Stomach (tissue), 9 donors: ENCODE measurements around the gene SMCP. TPM values are rescaled to one million over a fixed set of nuclear protein-coding genes. Genes with fewer than 3 reads are reported as not detected.

Source experiments
- DNase-seq, 2 donors: peaks; one replicate each; pipeline versions ENCODE4 v3.0.0 to v3.0.0-alpha.2; 2013 to 2019
- H3K27ac ChIP-seq, 5 donors: fragments of 200-600 bp in 4 of 5; sonication (generic) in 4 of 5; one replicate each; pipeline ENCODE4 v1.5.1; 2013 to 2019; ENCODE audit warnings: mild to moderate bottlenecking in 1 of 5, moderate library complexity in 1 of 5
- H3K27me3 ChIP-seq, 3 donors: fragments of 200-600 bp; sonication (generic); one replicate each; pipeline ENCODE4 v1.5.1; 2017 to 2019; ENCODE audit warnings: mixed run types in 1 of 3
- H3K36me3 ChIP-seq, 4 donors: fragments of 200-600 bp; sonication (generic); 1 replicate in 3 of 4; 2 replicates in 1 of 4; pipeline ENCODE4 v1.5.1; 2016 to 2019
- H3K4me1 ChIP-seq, 4 donors: fragments of 200-600 bp; sonication (generic); one replicate each; pipeline ENCODE4 v1.5.1; 2016 to 2019
- H3K4me3 ChIP-seq, 4 donors: fragments of 200-600 bp; sonication (generic) in 3 of 4; one replicate each; pipeline ENCODE4 v1.5.1; 2016 to 2019; ENCODE audit warnings: mild to moderate bottlenecking in 1 of 4
- H3K9me3 ChIP-seq, 4 donors: fragments of 200-600 bp; sonication (generic); one replicate each; pipeline ENCODE4 v1.5.1; 2016 to 2019
- CTCF ChIP-seq, 7 experiments: fragments of 450-650 bp in 4 of 7; fragments of 200-600 bp in 3 of 7; sonication (generic) in 3 of 7; IDR thresholded peaks; one replicate each; pipeline ENCODE4 v1.5.1; 2016 to 2019; ENCODE audit warnings: antibody characterized with exemption in 7 of 7, control low read depth in 2 of 7, mild to moderate bottlenecking in 1 of 7
- EP300 ChIP-seq: sonication (generic); formaldehyde crosslinking; IDR thresholded peaks from one replicate; pipeline ENCODE4 v1.6.1; 2017; ENCODE audit warnings: antibody characterized with exemption
- POLR2A ChIP-seq, 4 donors: fragments of 450-650 bp; IDR thresholded peaks; one replicate each; pipeline ENCODE4 v1.6.1; 2016; ENCODE audit warnings: antibody characterized with exemption in 4 of 4, control low read depth in 2 of 4, mild to moderate bottlenecking in 1 of 4, moderate library complexity in 1 of 4
- POLR2AphosphoS5 ChIP-seq, 3 donors: sonication (generic); formaldehyde crosslinking; IDR thresholded peaks; one replicate each; pipeline ENCODE4 v1.6.1; 2016; ENCODE audit warnings: antibody characterized with exemption in 3 of 3
- WGBS, 5 donors: extraction: QIAGEN DNeasy Blood & Tissue Kit in 3 of 5; methylation state at CpG; one replicate each; pipeline versions ENCODE4 v1.1.5 to v1.1.7; 2013 to 2018; 5-methylcytosine and 5-hydroxymethylcytosine counted together
- intact Hi-C: fragments of 100-400 bp; cut with DNase I; formaldehyde crosslinking; loops from one replicate; pipeline ENCODE4 v1.15.1; 2023; ENCODE audit warnings: low total_unique reads
- polyA plus RNA-seq, 3 donors: library from polyadenylated mRNA; stranded (reverse); fragments of 200-250 nt; gene quantifications; one replicate each; pipeline ENCODE4 v1.2.3, GENCODE V29; 2013
- total RNA-seq, 5 donors: library from RNA; depleted of rRNA; stranded (reverse); fragments of >200 nt; gene quantifications; one replicate each; pipeline versions ENCODE4 v1.1.0 to v1.2.3, GENCODE V29; 2014 to 2016
- donor health status: healthy with polysubstance abuse.
- donor health status: Bipolar disorder and iron deficiency.
- donor health status: healthy.

SMCP gene
- total and polyA plus RNA-seq, 8 donors: not detected

GRCh38 chr1:152858062-152858461 lies 20.1 kb upstream of the SMCP start:
- Histone ChIP-seq H3K27me3 (peaks cover 0 to 4% (median 0%) of the 10 kb centered on the region in 3 donors), H3K27ac (no peak overlapping the region), H3K36me3 (no peaks in the 10 kb centered on the region), H3K4me1 (peaks cover 0 to 4% (median 0%) of the 10 kb centered on the region in 4 donors), H3K4me3 (no peak overlapping the region), H3K9me3 (no peaks in the 10 kb centered on the region)
- intact Hi-C loops: no loop called here
- no peak for DNase-seq
- WGBS, 5 donors: 58 to 76% (median 68%) methylated on average over 1 of the region's 1 CpG
- TF ChIP-seq POLR2AphosphoS5 (IDR thresholded peaks at IDR 0.05) (no peak), CTCF (IDR thresholded peaks at IDR 0.05) (no peak), EP300 (no peak), POLR2A (IDR thresholded peaks at IDR 0.05) (no peak)

GRCh38 chr1:152859696-152860095 lies 18.4 kb upstream of the SMCP start, which contains the start of gene LCE7A:
Gene LCE7A (plus strand): TSS chr1:152859996. CDS start chr1:152860698, 702 bp downstream.
- DNase-seq: no peak
- WGBS, 5 donors: 80 to 89% (median 87%) methylated on average over 3 of the region's 3 CpGs
- Histone ChIP-seq H3K4me1 (peaks cover 0 to 4% (median 0%) of the 10 kb centered on the region in 4 donors), H3K36me3 (no peaks in the 10 kb centered on the region), H3K4me3 (no peak within 1 kb of the TSS), H3K27me3 (peaks cover 0 to 4% (median 0%) of the 10 kb centered on the region in 3 donors), H3K9me3 (no peaks in the 10 kb centered on the region), H3K27ac (no peak within 1 kb of the TSS)
- intact Hi-C loops: no loop called here
- no peak for TF ChIP-seq POLR2A (IDR thresholded peaks at IDR 0.05)
- TF ChIP-seq POLR2AphosphoS5 (IDR thresholded peaks at IDR 0.05): no peak
- no peak for TF ChIP-seq EP300
- no peak for TF ChIP-seq CTCF (IDR thresholded peaks at IDR 0.05)

- peaks cover 0 to 4% (median 0%) of the 10 kb centered on the region in 4 donors for H3K4me1 ChIP-seq
- no peaks in the 10 kb centered on the region for H3K9me3 ChIP-seq
- no peak overlapping the region for H3K27ac ChIP-seq
- intact Hi-C loops: no loop called here
- no peak for TF ChIP-seq EP300
- no peak for TF ChIP-seq POLR2AphosphoS5 (IDR thresholded peaks at IDR 0.05)
- no peak for TF ChIP-seq CTCF (IDR thresholded peaks at IDR 0.05)
- no peak for TF ChIP-seq POLR2A (IDR thresholded peaks at IDR 0.05)
- WGBS, 5 donors: 67 to 80% (median 76%) methylated on average over 3 of the region's 3 CpGs
- no peak overlapping the region for H3K4me3 ChIP-seq
- H3K36me3 ChIP-seq: no peaks in the 10 kb centered on the region
- H3K27me3 ChIP-seq: peaks cover 0 to 4% (median 0%) of the 10 kb centered on the region in 3 donors
- DNase-seq: no peak
These were observed 18.0 kb upstream of the SMCP start for GRCh38 chr1:152860129-152860528.

GRCh38 chr1:152861374-152861773 lies 16.7 kb upstream of the SMCP start:
- intact Hi-C loops: no loop called here
- 69 to 80% (median 78%) methylated on average over 4 of the region's 4 CpGs for WGBS, 5 donors
- no peaks in the 10 kb centered on the region for H3K9me3 ChIP-seq

More at GRCh38 chr1:152861374-152861773, 16.7 kb upstream of the SMCP start:
- peaks cover 0 to 4% (median 0%) of the 10 kb centered on the region in 4 donors for H3K4me1 ChIP-seq
- no peak for TF ChIP-seq CTCF (IDR thresholded peaks at IDR 0.05)
- H3K4me3 ChIP-seq: no peak overlapping the region
- H3K27ac ChIP-seq: no peak overlapping the region
- no peak for DNase-seq
- no peaks in the 10 kb centered on the region for H3K36me3 ChIP-seq
- peaks cover 0 to 4% (median 0%) of the 10 kb centered on the region in 3 donors for H3K27me3 ChIP-seq
